B cell (primary cell): ENCODE measurements around the gene STT3B.

Experiments used
- EZH2 ChIP-seq: IDR thresholded peaks from 2 replicates; pipeline ENCODE4 v1.6.1; 2012; ENCODE audit warnings: borderline replicate concordance, low read depth, mild to moderate bottlenecking, moderate library complexity, low read length; ENCODE audit not compliant: insufficient read depth, poor library complexity, severe bottlenecking
- TF ChIP-seq, protein P1 (sequence below): fragments of 200-600 bp; IDR thresholded peaks from one replicate; pipeline ENCODE4 v1.8.0; 2022; ENCODE audit warnings: antibody characterized with exemption, mild to moderate bottlenecking

DNA sequence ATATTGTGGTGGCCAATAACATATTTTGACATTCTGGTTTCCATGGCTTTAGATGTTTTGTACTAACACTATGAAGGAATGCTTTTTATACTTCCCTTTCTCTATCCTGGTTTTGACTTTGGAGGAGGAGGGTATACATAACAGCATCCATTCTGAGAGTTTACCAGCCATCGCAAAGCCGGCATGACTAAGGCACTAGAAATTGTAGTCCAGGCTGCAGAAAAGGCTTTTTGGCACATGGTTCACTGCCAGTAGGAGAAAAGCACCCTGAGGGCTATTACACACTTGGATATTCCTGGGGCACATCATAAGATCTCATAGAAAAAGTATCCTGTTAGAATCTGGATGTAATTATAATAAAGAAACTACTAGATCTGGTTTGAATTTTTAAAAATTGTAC is 101.8 kb downstream of the STT3B start:
- TF ChIP-seq, protein P1, sequence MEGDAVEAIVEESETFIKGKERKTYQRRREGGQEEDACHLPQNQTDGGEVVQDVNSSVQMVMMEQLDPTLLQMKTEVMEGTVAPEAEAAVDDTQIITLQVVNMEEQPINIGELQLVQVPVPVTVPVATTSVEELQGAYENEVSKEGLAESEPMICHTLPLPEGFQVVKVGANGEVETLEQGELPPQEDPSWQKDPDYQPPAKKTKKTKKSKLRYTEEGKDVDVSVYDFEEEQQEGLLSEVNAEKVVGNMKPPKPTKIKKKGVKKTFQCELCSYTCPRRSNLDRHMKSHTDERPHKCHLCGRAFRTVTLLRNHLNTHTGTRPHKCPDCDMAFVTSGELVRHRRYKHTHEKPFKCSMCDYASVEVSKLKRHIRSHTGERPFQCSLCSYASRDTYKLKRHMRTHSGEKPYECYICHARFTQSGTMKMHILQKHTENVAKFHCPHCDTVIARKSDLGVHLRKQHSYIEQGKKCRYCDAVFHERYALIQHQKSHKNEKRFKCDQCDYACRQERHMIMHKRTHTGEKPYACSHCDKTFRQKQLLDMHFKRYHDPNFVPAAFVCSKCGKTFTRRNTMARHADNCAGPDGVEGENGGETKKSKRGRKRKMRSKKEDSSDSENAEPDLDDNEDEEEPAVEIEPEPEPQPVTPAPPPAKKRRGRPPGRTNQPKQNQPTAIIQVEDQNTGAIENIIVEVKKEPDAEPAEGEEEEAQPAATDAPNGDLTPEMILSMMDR: no peak
- no peak for TF ChIP-seq EZH2
